CD4-positive, alpha-beta T cell treated with Interleukin-1 beta for 1 hour (primary cell): ENCODE measurements around the gene SYT8.
"Not testable (repeated sequence)": the region's sequence is repeated elsewhere in the genome, so short reads cannot be mapped to it uniquely, and the experiment has no call there.

Experiments
- DNase-seq, 2 donors: peaks; one replicate each; pipeline ENCODE4 v3.0.0-alpha.2; 2020 to 2022

The SYT8 gene, protein sequence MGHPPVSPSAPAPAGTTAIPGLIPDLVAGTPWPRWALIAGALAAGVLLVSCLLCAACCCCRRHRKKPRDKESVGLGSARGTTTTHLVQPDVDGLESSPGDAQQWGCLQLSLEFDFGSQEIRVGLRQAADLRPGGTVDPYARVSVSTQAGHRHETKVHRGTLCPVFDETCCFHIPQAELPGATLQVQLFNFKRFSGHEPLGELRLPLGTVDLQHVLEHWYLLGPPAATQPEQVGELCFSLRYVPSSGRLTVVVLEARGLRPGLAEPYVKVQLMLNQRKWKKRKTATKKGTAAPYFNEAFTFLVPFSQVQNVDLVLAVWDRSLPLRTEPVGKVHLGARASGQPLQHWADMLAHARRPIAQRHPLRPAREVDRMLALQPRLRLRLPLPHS

GRCh38 chr11:1834779-1835670 lies at the start of gene SYT8:
Gene SYT8 (plus strand): TSS chr11:1834990. CDS start chr11:1835106, 116 bp downstream.
- no peak for DNase-seq

DNA sequence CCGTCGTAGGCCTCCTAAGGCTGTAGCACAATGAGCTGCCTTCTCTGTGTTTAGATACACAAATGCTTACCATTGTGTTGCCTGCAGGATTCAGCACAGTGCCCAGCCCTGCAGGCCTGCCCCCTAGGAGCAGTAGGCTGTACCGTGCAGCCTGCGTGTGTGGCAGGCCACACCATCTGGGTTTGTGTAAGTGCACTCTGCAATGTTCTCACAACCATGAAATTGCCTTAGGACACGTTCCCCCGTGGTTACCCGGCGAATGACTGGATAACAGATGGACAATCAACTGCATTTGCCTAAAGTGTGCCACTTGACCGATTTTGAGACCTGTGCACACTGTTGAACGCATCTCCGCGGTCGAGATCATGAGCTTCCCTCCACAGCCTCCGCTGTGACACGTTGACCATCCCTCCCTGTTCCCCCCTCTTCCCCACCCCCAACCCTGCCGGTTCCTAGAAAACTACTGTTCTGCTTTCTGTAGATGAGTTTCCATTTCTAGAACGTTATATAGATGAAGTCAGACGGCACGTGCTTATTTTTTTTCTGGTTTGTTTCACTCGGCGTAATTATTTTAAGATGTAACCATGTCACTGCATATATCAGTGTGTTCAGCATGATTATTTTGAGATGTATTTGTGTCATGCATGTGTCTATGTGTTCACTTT lies 48.9 kb upstream of the SYT8 start:
- peak in 1 of 2 donors; percentile 37 for DNase-seq

- no peak for DNase-seq
Measured at GRCh38 chr11:1786466-1786865, 48.3 kb upstream of the SYT8 start.

GRCh38 chr11:1791912-1792311 lies 42.9 kb upstream of the SYT8 start:
- no peak for DNase-seq

DNA sequence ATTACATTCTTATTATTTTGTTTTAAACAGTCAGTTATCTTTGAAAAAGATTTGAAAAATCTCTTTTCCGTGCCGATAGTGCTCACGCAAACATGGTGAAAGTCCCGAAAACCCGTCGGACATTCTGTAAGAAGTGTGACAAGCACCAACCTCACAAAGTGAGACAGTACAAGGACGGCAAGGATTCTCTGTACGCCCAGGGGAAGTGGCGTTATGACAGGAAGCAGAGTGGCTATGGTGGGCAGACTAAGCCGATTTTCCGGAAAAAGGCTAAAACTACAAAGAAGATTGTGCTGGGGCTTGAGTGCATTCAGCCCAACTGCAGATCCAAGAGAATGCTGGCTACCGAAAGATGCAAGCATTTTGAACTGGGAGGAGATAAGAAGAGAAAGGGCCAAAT lies 42.3 kb upstream of the SYT8 start:
- DNase-seq: no peak

- DNase-seq: no peak
Measured at GRCh38 chr11:1793081-1793480, 41.7 kb upstream of the SYT8 start.

DNA sequence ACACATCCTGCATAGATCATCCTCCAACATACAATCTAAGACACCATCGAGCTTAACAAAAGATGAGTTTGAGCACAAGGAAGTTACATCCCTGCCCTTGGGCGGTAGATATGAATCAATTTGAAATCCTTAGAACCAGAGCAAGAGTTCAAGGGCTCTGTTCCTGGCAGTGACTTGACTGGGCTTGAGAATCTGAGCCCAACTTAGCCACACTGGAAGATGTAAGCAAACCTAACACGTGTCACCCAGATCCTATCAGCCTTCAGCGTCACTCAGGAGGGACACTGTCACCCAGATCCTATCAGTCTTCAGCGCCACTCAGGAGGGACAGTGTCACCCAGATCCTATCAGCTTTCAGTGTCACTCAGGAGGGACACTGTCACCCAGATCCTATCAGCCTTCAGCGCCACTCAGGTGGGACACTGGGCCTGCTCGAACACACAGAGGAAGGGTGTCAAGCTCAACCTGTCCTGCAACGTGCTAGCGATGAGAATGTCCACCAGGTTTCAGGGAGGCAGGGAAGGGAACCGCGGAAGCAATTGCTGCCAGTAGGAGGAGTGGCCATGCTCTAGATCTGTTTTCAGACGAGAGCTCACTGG lies 38.3 kb upstream of the SYT8 start:
- DNase-seq: no peak

- DNase-seq: no peak
Measured at GRCh38 chr11:1797391-1798125, 37.2 kb upstream of the SYT8 start.

DNA sequence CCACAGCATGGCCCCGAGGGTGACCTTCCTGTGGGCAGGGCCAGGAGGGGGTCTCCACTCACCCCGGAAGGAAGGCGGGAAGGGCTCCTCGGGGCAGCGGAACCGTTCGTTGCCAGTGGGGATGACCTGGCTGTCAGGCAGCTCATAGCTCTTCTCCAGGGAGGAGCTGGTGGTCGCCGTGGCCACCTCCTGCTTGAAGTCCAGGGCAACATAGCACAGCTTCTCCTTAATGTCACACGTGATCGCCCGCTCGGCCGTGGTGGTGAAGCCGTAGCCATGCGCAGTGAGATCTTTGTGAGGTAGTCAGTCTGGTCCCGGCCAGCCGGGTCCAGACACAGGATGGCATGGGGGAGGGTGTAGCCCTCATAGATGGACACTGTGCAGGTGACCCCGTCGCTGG lies 31.5 kb upstream of the SYT8 start:
- DNase-seq: no peak

DNA sequence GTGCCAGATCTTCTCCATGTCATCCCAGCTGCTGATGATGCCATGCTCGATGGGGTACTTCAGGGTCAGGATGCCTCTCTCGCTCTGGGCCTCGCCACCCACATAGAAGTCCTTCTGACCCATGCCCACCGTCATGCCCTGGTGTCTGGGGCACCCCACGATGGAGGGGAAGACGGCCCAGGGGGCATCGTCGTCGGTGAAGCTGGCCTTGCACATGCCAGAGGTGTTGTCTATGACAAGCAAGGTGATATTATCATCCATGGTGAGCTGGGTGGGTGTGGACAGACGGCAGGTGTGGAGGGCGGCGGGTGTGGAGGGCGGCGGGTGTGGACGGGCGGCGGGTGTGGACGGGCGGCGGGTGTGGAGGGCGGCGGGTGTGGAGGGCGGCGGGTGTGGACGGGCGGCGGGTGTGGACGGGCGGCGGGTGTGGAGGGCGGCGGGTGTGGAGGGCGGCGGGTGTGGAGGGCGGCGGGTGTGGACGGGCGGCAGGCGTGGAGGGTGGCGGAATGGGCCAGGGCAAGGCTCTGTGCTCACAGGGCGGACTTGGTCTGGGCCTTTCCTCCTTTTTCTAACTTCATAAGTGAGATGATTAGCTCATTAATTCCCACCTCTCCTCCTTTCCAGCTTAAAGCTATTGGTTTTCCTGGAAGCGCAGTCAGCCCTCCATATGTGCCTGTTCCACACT lies 30.8 kb upstream of the SYT8 start:
- DNase-seq: not testable (repeated sequence)

DNA sequence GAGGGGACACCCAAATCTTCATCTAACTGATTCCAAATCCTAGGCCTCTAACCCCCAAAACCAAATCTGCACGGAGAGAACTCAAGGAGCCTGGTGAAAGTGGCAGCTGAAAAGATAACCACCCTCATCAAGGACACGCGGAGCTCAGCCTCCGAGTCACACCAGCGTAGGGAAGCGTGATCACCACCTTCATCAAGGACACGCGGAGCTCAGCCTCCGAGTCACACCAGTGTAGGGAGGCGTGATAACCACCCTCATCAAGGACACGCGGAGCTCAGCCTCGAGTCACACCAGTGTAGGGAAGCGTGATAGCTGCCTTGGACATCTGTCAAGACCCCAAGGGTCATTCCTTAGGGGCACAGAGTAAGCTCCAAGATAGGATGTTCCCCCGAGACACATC lies 29.3 kb upstream of the SYT8 start:
- no peak for DNase-seq

GRCh38 chr11:1807264-1807995 lies 27.4 kb upstream of the SYT8 start:
- no peak for DNase-seq

- DNase-seq: peak in 1 of 2 donors; percentile 29
Measured at GRCh38 chr11:1810761-1811160, 24.0 kb upstream of the SYT8 start.

DNA sequence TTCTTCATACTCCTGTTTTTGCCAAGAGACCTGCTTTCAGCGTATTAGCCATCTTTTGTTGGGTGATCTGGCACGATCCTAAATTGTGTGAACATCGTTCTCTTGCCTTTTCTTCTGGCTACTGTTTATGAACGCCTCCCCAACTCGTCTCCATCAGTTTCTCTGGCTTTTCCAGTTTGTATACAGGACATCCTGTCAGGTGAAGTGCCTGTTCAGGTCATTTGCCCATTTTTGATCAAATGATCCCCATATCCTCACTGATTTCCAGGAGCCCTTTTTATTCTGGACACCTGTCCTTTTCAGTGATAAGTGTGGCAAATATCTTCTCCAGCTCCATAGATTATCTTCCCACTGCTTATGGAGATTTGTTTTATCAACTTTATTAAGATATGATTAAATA lies 22.5 kb upstream of the SYT8 start:
- DNase-seq: no peak

- no peak for DNase-seq
Measured at GRCh38 chr11:1812801-1813200, 22.0 kb upstream of the SYT8 start.

DNA sequence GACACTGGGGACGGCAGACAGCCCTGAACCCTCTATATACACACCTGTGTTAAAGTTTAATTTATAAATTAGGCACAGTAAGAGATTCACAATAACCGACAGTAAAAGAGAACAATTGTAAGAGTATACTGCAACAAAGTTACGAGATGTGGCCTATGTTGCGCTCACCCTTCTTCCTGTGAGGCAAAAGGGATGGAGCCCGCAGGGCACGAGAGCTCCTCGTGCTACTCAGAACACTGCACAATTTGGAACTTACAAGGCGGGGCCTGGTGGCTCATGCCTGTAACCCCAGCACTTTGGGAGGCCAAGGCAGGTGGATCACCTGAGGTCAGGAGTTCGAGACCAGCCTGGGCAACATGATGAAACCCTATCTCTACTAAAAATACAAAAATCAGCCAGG lies 21.4 kb upstream of the SYT8 start:
- DNase-seq: not testable (repeated sequence)

GRCh38 chr11:1814691-1815090 lies 20.1 kb upstream of the SYT8 start:
- DNase-seq: no peak

GRCh38 chr11:1815311-1815710 lies 19.5 kb upstream of the SYT8 start:
- no peak for DNase-seq

GRCh38 chr11:1815751-1816150 lies 19.0 kb upstream of the SYT8 start:
- no peak for DNase-seq

- no peak for DNase-seq
Measured at GRCh38 chr11:1817000-1817399, 17.8 kb upstream of the SYT8 start.

DNA sequence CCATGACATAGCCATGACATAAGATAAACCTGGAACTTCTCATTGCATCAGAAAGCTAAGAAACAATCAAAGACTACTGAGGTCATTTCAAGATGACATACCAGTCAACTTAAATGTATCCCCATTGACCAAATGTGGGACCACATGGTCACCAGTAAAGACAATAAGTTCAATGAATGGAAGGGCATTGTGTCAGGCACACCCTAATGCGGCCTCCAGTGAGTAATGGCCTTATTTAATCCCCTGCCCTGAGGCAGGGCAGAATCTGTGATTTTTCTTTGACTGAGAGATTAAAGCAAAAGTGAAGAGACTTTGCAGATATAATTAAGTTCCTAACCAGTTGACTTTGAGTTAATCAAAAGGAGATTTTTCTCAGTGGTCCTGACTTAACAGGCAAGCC lies 17.3 kb upstream of the SYT8 start:
- no peak for DNase-seq
